H1 (cell line): Measurements from ENCODE around the gene MCM3AP. TPM values are rescaled to one million over a fixed set of nuclear protein-coding genes. Genes with fewer than 3 reads are reported as not detected.

Experiments used
- CTCF ChIA-PET: fragments of 300-600 bp; sonication (Branson Sonifier 250); formaldehyde crosslinking; loops from one replicate; lab custom pipeline; 2021; ENCODE audit not compliant: partially characterized antibody; lab: Charles Lee
- POLR2A ChIA-PET: fragments of 300-600 bp; sonication (Branson Sonifier 250); formaldehyde crosslinking; loops from one replicate; lab custom pipeline; 2021; ENCODE audit warnings: inconsistent platforms; ENCODE audit not compliant: partially characterized antibody; lab: Charles Lee
- DNase-seq, 2 experiments: peaks; one replicate each; pipeline versions ENCODE4 v3.0.0 to v3.0.0-alpha.2; 2010 to 2022; ENCODE audit warnings: low spot score in 2 of 2, low read depth in 1 of 2, mixed read lengths in 1 of 2
- FAIRE-seq: peaks from 2 replicates; lab custom pipeline; 2011; peaks lifted over from hg19 to GRCh38; lab: Jason Lieb, UNC
- H2AFZ ChIP-seq: 2 replicates; pipeline ENCODE4 v1.8.1; 2012; ENCODE audit warnings: low read length, inconsistent platforms
- H2AK5ac ChIP-seq: 2 replicates; pipeline ENCODE4 v1.6.1; 2013; ENCODE audit warnings: low read depth, low read length
- H2BK120ac ChIP-seq: replicated peaks from 2 replicates; pipeline ENCODE3; 2013; ENCODE audit warnings: low read depth, low read length, inconsistent platforms
- H2BK12ac ChIP-seq: 2 replicates; pipeline ENCODE4 v1.6.1; 2013; ENCODE audit warnings: low read depth, low read length
- H2BK15ac ChIP-seq: 2 replicates; pipeline ENCODE4 v1.6.1; 2013; ENCODE audit warnings: low read length
- H2BK20ac ChIP-seq: 2 replicates; pipeline ENCODE4 v1.6.1; 2013; ENCODE audit warnings: low read length
- H2BK5ac ChIP-seq: 2 replicates; pipeline ENCODE4 v1.6.1; 2013; ENCODE audit warnings: low read depth, low read length
- H3K14ac ChIP-seq: 2 replicates; pipeline ENCODE4 v1.6.1; 2013; ENCODE audit warnings: inconsistent platforms; ENCODE audit not compliant: insufficient read length
- H3K18ac ChIP-seq: 2 replicates; pipeline ENCODE4 v1.6.1; 2013; ENCODE audit warnings: low read length; ENCODE audit errors: extremely low read depth
- H3K23ac ChIP-seq: 2 replicates; pipeline ENCODE4 v1.6.1; 2013; ENCODE audit warnings: inconsistent platforms; ENCODE audit not compliant: insufficient read length
- H3K23me2 ChIP-seq: 2 replicates; pipeline ENCODE4 v1.6.1; 2013; ENCODE audit warnings: low read depth, low read length
- H3K27ac ChIP-seq: 2 replicates; pipeline ENCODE4 v1.6.1; 2011; ENCODE audit warnings: low read depth, low read length, inconsistent platforms
- H3K27me3 ChIP-seq, 4 experiments: replicated peaks in 1 of 4; 1 replicate in 1 of 4; 2 replicates in 3 of 4; pipeline versions ENCODE4 v1.6.1 to v1.8.1; 2011 to 2013; ENCODE audit warnings: low read length in 3 of 4, mild to moderate bottlenecking in 3 of 4, inconsistent platforms in 2 of 4, mixed read lengths in 2 of 4, moderate library complexity in 1 of 4; ENCODE audit not compliant: control insufficient read depth in 3 of 4, insufficient read depth in 3 of 4; ENCODE audit errors: extremely low read depth in 1 of 4
- H3K36me3 ChIP-seq, 4 experiments: 2 replicates each; pipeline versions ENCODE4 v1.6.1 to v1.8.1; 2011 to 2013; ENCODE audit warnings: mild to moderate bottlenecking in 4 of 4, low read length in 3 of 4, moderate library complexity in 2 of 4, control low read depth in 1 of 4, inconsistent platforms in 1 of 4; ENCODE audit not compliant: insufficient read depth in 4 of 4, control insufficient read depth in 2 of 4
- H3K4ac ChIP-seq: replicated peaks from 2 replicates; pipeline ENCODE3; 2013; ENCODE audit warnings: low read length, low read depth, mixed read lengths, inconsistent platforms; ENCODE audit not compliant: insufficient read length
- H3K4me1 ChIP-seq, 4 experiments: replicated peaks in 1 of 4; 1 replicate in 1 of 4; 2 replicates in 3 of 4; pipeline versions ENCODE4 v1.6.1 to v1.8.1; 2011 to 2013; ENCODE audit warnings: low read length in 3 of 4, inconsistent platforms in 2 of 4, mixed read lengths in 1 of 4; ENCODE audit not compliant: insufficient read depth in 4 of 4, control insufficient read depth in 3 of 4
- H3K4me2 ChIP-seq, 2 experiments: 2 replicates each; pipeline versions ENCODE4 v1.6.1 to v1.8.1; 2011 to 2013; ENCODE audit warnings: low read depth in 2 of 2, low read length in 2 of 2, control low read depth in 1 of 2, inconsistent platforms in 1 of 2, mild to moderate bottlenecking in 1 of 2; ENCODE audit not compliant: insufficient read depth in 1 of 2
- H3K4me3 ChIP-seq, 4 experiments: fragments of 200-600, 300-600 bp in 1 of 4; sonication (generic), shearing (Covaris generic), sonication (Bioruptor Twin) in 1 of 4; 2 replicates each; pipeline versions ENCODE4 v1.5.1 to v1.8.1; 2011 to 2016; ENCODE audit warnings: low read length in 4 of 4, low read depth in 3 of 4, control low read depth in 2 of 4, inconsistent platforms in 2 of 4, mild to moderate bottlenecking in 2 of 4, mixed read lengths in 1 of 4, moderate library complexity in 1 of 4; ENCODE audit not compliant: insufficient read depth in 2 of 4; ENCODE audit errors: extremely low read depth in 1 of 4
- H3K56ac ChIP-seq: replicated peaks from 2 replicates; pipeline ENCODE3; 2013; ENCODE audit warnings: low read depth, mild to moderate bottlenecking, mixed read lengths, low read length, inconsistent platforms; ENCODE audit not compliant: insufficient read length
- H3K79me1 ChIP-seq: 2 replicates; pipeline ENCODE4 v1.6.1; 2013; ENCODE audit warnings: low read depth, low read length, control low read depth
- H3K79me2 ChIP-seq, 2 experiments: 2 replicates each; pipeline versions ENCODE4 v1.6.1 to v1.8.1; 2012 to 2013; ENCODE audit warnings: low read length in 2 of 2, mild to moderate bottlenecking in 2 of 2, inconsistent platforms in 1 of 2; ENCODE audit not compliant: insufficient read depth in 2 of 2, control insufficient read depth in 1 of 2
- H3K9ac ChIP-seq, 4 experiments: replicated peaks in 1 of 4; 1 replicate in 1 of 4; 2 replicates in 3 of 4; pipeline versions ENCODE4 v1.6.1 to v1.8.1; 2011 to 2013; ENCODE audit warnings: low read depth in 3 of 4, low read length in 3 of 4, control low read depth in 2 of 4, mild to moderate bottlenecking in 2 of 4, moderate library complexity in 2 of 4, inconsistent platforms in 1 of 4; ENCODE audit errors: extremely low read depth in 1 of 4
- H3K9me3 ChIP-seq, 2 experiments: 2 replicates each; pipeline versions ENCODE4 v1.6.1 to v1.8.1; 2012 to 2013; ENCODE audit warnings: mild to moderate bottlenecking in 2 of 2, moderate library complexity in 2 of 2, control low read depth in 1 of 2, inconsistent platforms in 1 of 2, low read depth in 1 of 2, low read length in 1 of 2, mixed read lengths in 1 of 2; ENCODE audit not compliant: insufficient read depth in 2 of 2
- H4K20me1 ChIP-seq, 2 experiments: replicated peaks in 1 of 2; 2 replicates each; pipeline versions ENCODE3 to v1.8.1; 2011 to 2013; ENCODE audit warnings: inconsistent platforms in 2 of 2, low read length in 2 of 2, mild to moderate bottlenecking in 1 of 2; ENCODE audit not compliant: insufficient read depth in 2 of 2, control insufficient read depth in 1 of 2
- H4K5ac ChIP-seq: 2 replicates; pipeline ENCODE4 v1.6.1; 2013; ENCODE audit warnings: low read length, low read depth, mixed read lengths, inconsistent platforms; ENCODE audit not compliant: insufficient read length
- H4K8ac ChIP-seq: 2 replicates; pipeline ENCODE4 v1.8.0; 2013; ENCODE audit warnings: mild to moderate bottlenecking, moderate library complexity, low read length, inconsistent platforms; ENCODE audit not compliant: insufficient read depth; ENCODE audit errors: extremely low read depth
- H4K91ac ChIP-seq: replicated peaks from 2 replicates; pipeline ENCODE3; 2013; ENCODE audit warnings: low read length, mixed read lengths, inconsistent platforms; ENCODE audit not compliant: insufficient read length
- CTCF ChIP-seq, 3 experiments: IDR thresholded peaks; 1 replicate in 2 of 3; 2 replicates in 1 of 3; pipeline versions ENCODE4 v1.5.1 to v1.6.1; 2011; ENCODE audit warnings: low read length in 3 of 3, mild to moderate bottlenecking in 3 of 3, inconsistent platforms in 2 of 3, low read depth in 1 of 3, moderate library complexity in 1 of 3; ENCODE audit not compliant: insufficient read depth in 1 of 3; ENCODE audit errors: control extremely low read depth in 1 of 3
- JUND ChIP-seq: IDR thresholded peaks from 2 replicates; pipeline ENCODE4 v1.6.1; 2011; ENCODE audit warnings: mild to moderate bottlenecking, improper control_type of control experiment, low read length
- NANOG ChIP-seq: IDR thresholded peaks from 2 replicates; pipeline ENCODE4 v1.6.1; 2011; ENCODE audit warnings: low read length, low read depth, mild to moderate bottlenecking, inconsistent platforms; ENCODE audit not compliant: insufficient read depth, poor library complexity, severe bottlenecking
- RAD21 ChIP-seq, 2 experiments: IDR thresholded peaks in 1 of 2; conservative IDR thresholded peaks in 1 of 2; 2 replicates each; pipeline ENCODE4 v1.6.1; 2011; ENCODE audit warnings: low read depth in 2 of 2, low read length in 2 of 2, improper control_type of control experiment in 1 of 2, inconsistent platforms in 1 of 2, mild to moderate bottlenecking in 1 of 2, moderate library complexity in 1 of 2
- RFX5 ChIP-seq: IDR thresholded peaks from 2 replicates; pipeline ENCODE4 v1.6.1; 2011; ENCODE audit warnings: low read depth, low read length, improper control_type of control experiment, borderline replicate concordance
- RXRA ChIP-seq: IDR thresholded peaks from 2 replicates; pipeline ENCODE4 v1.6.1; 2011; ENCODE audit warnings: low read depth, mild to moderate bottlenecking, low read length, moderate library complexity; ENCODE audit not compliant: insufficient read depth
- TBP ChIP-seq: IDR thresholded peaks from 2 replicates; pipeline ENCODE4 v1.6.1; 2011; ENCODE audit warnings: low read depth, low read length, improper control_type of control experiment
- WGBS, 2 experiments: shearing (Covaris generic) in 1 of 2; methylation state at CpG; one replicate each; pipeline versions ENCODE4 v1.1.6 to v1.1.7; 2013 to 2015; ENCODE audit warnings: low lambda C conversion rate in 2 of 2, mixed read lengths in 2 of 2, inconsistent platforms in 1 of 2, low coverage in 1 of 2, missing lambda C conversion rate in 1 of 2; ENCODE audit not compliant: insufficient replicate concordance in 2 of 2, insufficient coverage in 1 of 2, insufficient read length in 1 of 2; ENCODE audit errors: extremely low coverage in 1 of 2, missing lambda C conversion rate in 1 of 2; 5-methylcytosine and 5-hydroxymethylcytosine counted together
- polyA plus RNA-seq, 7 experiments: library from polyadenylated mRNA; depleted of rRNA in 3 of 7; stranded (reverse) in 5 of 7; unstranded in 2 of 7; fragments of >200 nt in 5 of 7; fragments of 200-250 nt in 2 of 7; gene quantifications; 1 replicate in 5 of 7; 2 replicates in 1 of 7; 4 replicates in 1 of 7; pipeline versions ENCODE4 v1.2.1 to v1.2.3, GENCODE V29; 2011 to 2013; ENCODE audit warnings: missing spikeins in 2 of 7, mixed read lengths in 2 of 7
- total RNA-seq: library from RNA; stranded (reverse); fragmentation: NEBNext Ultra II Directional; extraction: Animal tissue kit (Norgen Biotek cat#: 25700); gene quantifications from 2 replicates; pipeline ENCODE4 v1.2.1, GENCODE V29; 2021

Gene MCM3AP
- total and polyA plus RNA-seq, 2 of the 8 experiments (the other 6 are each of a cell fraction or from before 2014, with no cell fraction given): 37.2 to 119 TPM

- Histone ChIP-seq H2BK15ac (no peak overlapping the region), H3K23me2 (no peaks in the 10 kb centered on the region), H3K4me1 (no peaks in the 10 kb centered on the region), H3K4ac (no peak overlapping the region), H3K79me2 (no peaks in the 10 kb centered on the region), H3K56ac (no peak overlapping the region), H3K9me3 (no peaks in the 10 kb centered on the region), H3K4me3 (no peak overlapping the region), H2AK5ac (no peak overlapping the region), H3K79me1 (no peaks in the 10 kb centered on the region), H3K18ac (no peak overlapping the region), H4K8ac (no peak overlapping the region), H3K14ac (no peak overlapping the region), H3K23ac (no peak overlapping the region), H2BK12ac (no peak overlapping the region), H3K4me2 (no peak overlapping the region), H3K9ac (no peak overlapping the region), H2BK20ac (no peak overlapping the region), H2BK5ac (no peak overlapping the region), H4K5ac (no peak overlapping the region), H3K36me3 (peaks cover 32 to 86% (median 62%) of the 10 kb centered on the region in 4 experiments), H2AFZ (no peak overlapping the region), H3K27ac (no peak overlapping the region), H4K91ac (no peak overlapping the region), H2BK120ac (no peak overlapping the region), H4K20me1 (peaks cover 5 to 7% of the 10 kb centered on the region in 2 experiments), H3K27me3 (no peaks in the 10 kb centered on the region)
- POLR2A ChIA-PET: interaction anchor here (1.2 to 1.5 kb wide), 2 partner anchors 9 kb away, joined by 3 to 4 read pairs; no protein-coding TSS in a partner anchor
- WGBS, 2 experiments: 86% methylated on average over 18 of the region's 18 CpGs; no CpG with 5 or more reads in 1 of the 2 experiments
- CTCF ChIA-PET: interaction anchor here (0.8 to 2.3 kb wide), 5 partner anchors 11 to 104 kb away, joined by 3 to 13 read pairs (median 4); no protein-coding TSS in a partner anchor
- no peak for FAIRE-seq
- DNase-seq: no peak
- TF ChIP-seq RXRA (no peak), NANOG (no peak), CTCF (IDR thresholded peaks at IDR 0.05; ENCODE audit: control extremely low read depth in 1 of 3, insufficient read depth in 1 of 3, low read depth in 1 of 3, low read length in 3 of 3) (peak in 2 of 3 experiments; percentile 22 to 23; a peak in 2 of 4 replicates), TBP (no peak), RAD21 (IDR thresholded peaks at IDR 0.05 in 1 of 2, conservative IDR thresholded peaks at IDR 0.05 in 1 of 2; ENCODE audit: low read depth in 2 of 2, low read length in 2 of 2) (peak; percentile 38 to 46; a peak in 3 of 4 replicates), RFX5 (no peak), JUND (no peak)
These were observed 28.9 kb downstream of the MCM3AP start for GRCh38 chr21:46256501-46256994.
